ENCODE results near the gene GPRASP1. TPM values are rescaled to one million over a fixed set of nuclear protein-coding genes. Genes with fewer than 3 reads are reported as not detected.
"Not testable (repeated sequence)": the region's sequence is repeated elsewhere in the genome, so short reads cannot be mapped to it uniquely, and the experiment has no call there.

GPRASP1 gene
- total RNA-seq, 1 donor from 2014 or later: 2.2 TPM

DNA sequence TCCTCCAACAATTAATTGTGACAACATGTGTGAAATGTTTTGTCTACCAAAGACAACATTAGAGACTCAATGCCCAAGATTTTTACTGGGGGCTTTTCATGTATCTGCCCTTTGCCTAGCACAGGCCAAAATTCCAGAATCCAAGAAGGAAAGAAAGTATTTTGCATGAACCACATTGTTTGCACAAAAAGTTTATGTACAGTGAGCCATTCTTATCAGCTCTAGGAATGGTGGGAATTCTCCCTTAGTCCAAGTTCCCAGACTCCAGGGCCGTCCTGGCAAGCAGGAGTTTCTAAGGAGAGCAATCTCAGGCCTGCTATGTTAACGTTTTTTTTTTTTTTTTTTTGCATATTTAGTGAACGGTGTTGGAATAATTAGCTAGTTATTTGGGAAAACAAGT is 21.6 kb downstream of the GPRASP1 start:
- Mint-ChIP-seq H3K4me1 (ENCODE audit: low read depth) (peaks cover 20% of the 10 kb centered on the region), H3K4me3 (ENCODE audit: unreplicated experiment) (no peak overlapping the region), H3K36me3 (ENCODE audit: low read depth) (peaks cover 7% of the 10 kb centered on the region), H3K27me3 (ENCODE audit: low read depth) (no peaks in the 10 kb centered on the region), H3K9me3 (ENCODE audit: low read depth) (peaks cover 19% of the 10 kb centered on the region), H3K27ac (ENCODE audit: unreplicated experiment) (peak overlapping the region; percentile 90)
- no peak for DNase-seq (ENCODE audit: low spot score)
- TF ChIP-seq, protein P1, sequence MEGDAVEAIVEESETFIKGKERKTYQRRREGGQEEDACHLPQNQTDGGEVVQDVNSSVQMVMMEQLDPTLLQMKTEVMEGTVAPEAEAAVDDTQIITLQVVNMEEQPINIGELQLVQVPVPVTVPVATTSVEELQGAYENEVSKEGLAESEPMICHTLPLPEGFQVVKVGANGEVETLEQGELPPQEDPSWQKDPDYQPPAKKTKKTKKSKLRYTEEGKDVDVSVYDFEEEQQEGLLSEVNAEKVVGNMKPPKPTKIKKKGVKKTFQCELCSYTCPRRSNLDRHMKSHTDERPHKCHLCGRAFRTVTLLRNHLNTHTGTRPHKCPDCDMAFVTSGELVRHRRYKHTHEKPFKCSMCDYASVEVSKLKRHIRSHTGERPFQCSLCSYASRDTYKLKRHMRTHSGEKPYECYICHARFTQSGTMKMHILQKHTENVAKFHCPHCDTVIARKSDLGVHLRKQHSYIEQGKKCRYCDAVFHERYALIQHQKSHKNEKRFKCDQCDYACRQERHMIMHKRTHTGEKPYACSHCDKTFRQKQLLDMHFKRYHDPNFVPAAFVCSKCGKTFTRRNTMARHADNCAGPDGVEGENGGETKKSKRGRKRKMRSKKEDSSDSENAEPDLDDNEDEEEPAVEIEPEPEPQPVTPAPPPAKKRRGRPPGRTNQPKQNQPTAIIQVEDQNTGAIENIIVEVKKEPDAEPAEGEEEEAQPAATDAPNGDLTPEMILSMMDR (IDR thresholded peaks at IDR 0.05): no peak

DNA sequence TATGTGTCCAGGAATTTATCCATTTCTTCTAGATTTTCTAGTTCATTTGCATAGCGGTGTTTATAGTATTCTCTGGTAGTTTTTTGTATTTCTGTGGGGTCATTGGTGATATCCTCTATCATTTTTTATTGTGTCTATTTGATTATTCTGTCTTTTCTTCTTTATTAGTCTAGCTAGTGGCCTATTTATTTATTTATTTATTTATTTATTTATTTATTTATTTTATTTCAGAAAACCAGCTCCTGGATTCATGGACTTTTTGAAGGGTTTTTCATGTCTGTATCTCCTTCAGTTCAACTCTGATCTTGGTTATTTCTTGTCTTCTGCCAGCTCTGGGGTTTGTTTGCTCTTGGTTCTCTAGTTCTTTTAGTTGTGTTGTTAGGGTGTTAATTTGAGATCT is 26.2 kb downstream of the GPRASP1 start:
- Mint-ChIP-seq H3K9me3 (ENCODE audit: low read depth) (peaks cover 35% of the 10 kb centered on the region), H3K4me1 (ENCODE audit: low read depth) (peaks cover 12% of the 10 kb centered on the region)
- not testable (repeated sequence) for H3K36me3 Mint-ChIP-seq (ENCODE audit: low read depth); H3K27ac Mint-ChIP-seq (ENCODE audit: unreplicated experiment); H3K4me3 Mint-ChIP-seq (ENCODE audit: unreplicated experiment); DNase-seq (ENCODE audit: low spot score); H3K27me3 Mint-ChIP-seq (ENCODE audit: low read depth)

DNA sequence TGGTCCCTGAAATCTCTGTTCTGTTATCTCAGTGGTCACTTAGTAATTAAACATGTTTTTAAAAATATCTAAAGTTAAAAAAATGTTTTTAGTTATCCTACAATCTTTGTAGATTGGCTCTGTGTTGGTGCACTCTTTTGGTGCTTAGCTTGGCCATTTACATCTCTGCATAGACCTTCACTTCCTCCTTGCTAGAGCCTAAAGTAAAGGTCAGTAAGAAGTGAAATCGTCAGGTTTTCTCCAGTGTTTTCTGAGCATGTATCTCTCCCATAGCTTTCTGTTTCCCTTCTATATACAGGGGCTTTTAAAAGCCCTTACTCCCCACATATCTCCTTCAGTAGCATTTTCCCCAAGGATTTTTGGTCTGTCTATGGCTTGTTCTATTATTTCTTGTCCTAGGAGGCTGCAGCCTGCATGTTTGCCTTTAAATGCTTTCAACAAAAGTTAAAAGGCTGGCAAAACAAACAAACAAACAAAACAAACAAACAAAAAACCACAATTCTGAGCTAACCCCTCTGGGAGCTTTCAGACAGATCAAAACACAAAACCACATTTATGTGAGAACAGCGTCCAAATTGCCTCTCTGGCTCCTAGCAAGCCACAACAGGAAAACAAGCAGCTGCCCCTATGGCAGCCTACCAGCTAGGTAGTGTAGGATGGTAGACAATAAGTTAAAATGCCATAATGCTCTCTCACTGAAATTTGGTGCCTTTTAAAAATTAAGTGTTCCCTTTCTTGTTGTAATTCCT is 33.7 kb downstream of the GPRASP1 start:
- Mint-ChIP-seq H3K27me3 (ENCODE audit: low read depth) (no peaks in the 10 kb centered on the region), H3K4me3 (ENCODE audit: unreplicated experiment) (no peak overlapping the region), H3K9me3 (ENCODE audit: low read depth) (peaks cover 55% of the 10 kb centered on the region), H3K27ac (ENCODE audit: unreplicated experiment) (no peak overlapping the region), H3K36me3 (ENCODE audit: low read depth) (peaks cover 13% of the 10 kb centered on the region), H3K4me1 (ENCODE audit: low read depth) (no peaks in the 10 kb centered on the region)
- DNase-seq (ENCODE audit: low spot score): no peak
- TF ChIP-seq, protein P1 (IDR thresholded peaks at IDR 0.05): no peak

DNA sequence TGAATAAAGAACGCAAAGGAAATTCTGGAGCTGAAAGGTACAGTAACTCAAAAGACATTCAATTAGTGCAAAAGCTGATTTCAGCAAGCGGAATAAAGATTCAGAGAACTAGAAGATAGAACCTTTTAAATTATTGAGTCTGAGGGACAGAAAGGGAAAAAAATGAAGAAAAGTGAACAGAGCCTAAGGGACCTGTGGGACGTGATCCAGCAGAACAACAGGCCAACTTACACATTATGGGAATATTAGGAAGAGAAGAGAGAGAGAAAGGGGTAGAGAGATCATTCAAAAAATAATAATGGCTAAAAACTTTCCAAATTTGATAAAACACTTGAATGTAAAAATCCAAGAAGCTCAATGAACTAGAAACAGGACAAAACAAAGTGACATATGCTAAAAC is 43.5 kb downstream of the GPRASP1 start:
- DNase-seq (ENCODE audit: low spot score): no peak
- TF ChIP-seq, protein P1 (IDR thresholded peaks at IDR 0.05): no peak
- no peak overlapping the region for H3K4me3 Mint-ChIP-seq (ENCODE audit: unreplicated experiment)
- H3K36me3 Mint-ChIP-seq (ENCODE audit: low read depth): peaks cover 2% of the 10 kb centered on the region
- H3K9me3 Mint-ChIP-seq (ENCODE audit: low read depth): peaks cover 23% of the 10 kb centered on the region
- no peak overlapping the region for H3K27ac Mint-ChIP-seq (ENCODE audit: unreplicated experiment)
- H3K27me3 Mint-ChIP-seq (ENCODE audit: low read depth): no peaks in the 10 kb centered on the region
- peaks cover 8% of the 10 kb centered on the region for H3K4me1 Mint-ChIP-seq (ENCODE audit: low read depth)

DNA sequence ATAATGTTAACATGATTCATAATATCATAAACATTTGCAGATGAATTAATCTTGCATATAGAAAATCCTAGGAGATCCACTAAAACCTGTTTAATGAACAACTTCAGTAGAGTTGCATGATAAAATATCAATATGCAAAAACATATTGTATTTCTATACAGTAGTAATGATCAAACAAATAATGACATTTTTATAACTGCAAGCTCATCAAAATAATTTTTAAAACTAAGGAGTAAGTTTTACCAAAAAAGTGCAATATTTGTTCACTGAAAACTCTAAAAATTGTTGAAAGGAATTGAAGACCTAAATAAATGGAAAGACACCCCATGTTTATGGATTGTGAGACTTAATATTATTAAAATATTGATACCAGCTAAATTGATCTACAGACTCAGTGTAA is 45.0 kb downstream of the GPRASP1 start:
- Mint-ChIP-seq H3K9me3 (ENCODE audit: low read depth) (peaks cover 17% of the 10 kb centered on the region), H3K4me1 (ENCODE audit: low read depth) (peaks cover 8% of the 10 kb centered on the region), H3K27ac (ENCODE audit: unreplicated experiment) (no peak overlapping the region), H3K27me3 (ENCODE audit: low read depth) (no peaks in the 10 kb centered on the region), H3K4me3 (ENCODE audit: unreplicated experiment) (no peak overlapping the region), H3K36me3 (ENCODE audit: low read depth) (peaks cover 2% of the 10 kb centered on the region)
- no peak for DNase-seq (ENCODE audit: low spot score)
- TF ChIP-seq, protein P1 (IDR thresholded peaks at IDR 0.05): no peak

DNA sequence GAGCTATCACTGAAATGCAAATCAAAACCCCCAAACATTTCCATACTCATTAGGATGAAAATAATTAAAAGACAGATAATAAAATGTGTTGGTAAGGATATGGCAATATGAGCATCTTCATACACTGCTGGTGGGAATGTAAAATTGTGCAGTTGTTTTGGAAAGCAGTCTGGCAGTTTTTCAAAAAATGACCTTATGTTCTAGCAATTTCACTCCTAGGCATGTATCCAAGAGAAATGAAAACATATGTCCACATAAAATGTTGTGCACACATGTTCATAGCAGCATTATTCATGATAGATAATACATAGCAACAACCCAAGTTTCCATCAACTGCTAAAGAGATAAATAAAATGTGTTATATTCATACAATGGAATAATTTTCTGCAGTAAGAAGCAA is 46.2 kb downstream of the GPRASP1 start:
- Mint-ChIP-seq H3K36me3 (ENCODE audit: low read depth) (peaks cover 2% of the 10 kb centered on the region), H3K4me1 (ENCODE audit: low read depth) (peaks cover 8% of the 10 kb centered on the region), H3K27ac (ENCODE audit: unreplicated experiment) (no peak overlapping the region), H3K9me3 (ENCODE audit: low read depth) (peaks cover 20% of the 10 kb centered on the region), H3K4me3 (ENCODE audit: unreplicated experiment) (no peak overlapping the region), H3K27me3 (ENCODE audit: low read depth) (no peaks in the 10 kb centered on the region)
- DNase-seq (ENCODE audit: low spot score): no peak
- TF ChIP-seq, protein P1 (IDR thresholded peaks at IDR 0.05): peak; percentile 32
